Fibroblast of gingiva (primary cell): ENCODE measurements around the gene CENPT.

ENCODE experiments used
- DNase-seq: peaks from one replicate; pipeline ENCODE4 v3.0.0-alpha.2; 2011; ENCODE audit warnings: low read depth

CENPT gene, protein sequence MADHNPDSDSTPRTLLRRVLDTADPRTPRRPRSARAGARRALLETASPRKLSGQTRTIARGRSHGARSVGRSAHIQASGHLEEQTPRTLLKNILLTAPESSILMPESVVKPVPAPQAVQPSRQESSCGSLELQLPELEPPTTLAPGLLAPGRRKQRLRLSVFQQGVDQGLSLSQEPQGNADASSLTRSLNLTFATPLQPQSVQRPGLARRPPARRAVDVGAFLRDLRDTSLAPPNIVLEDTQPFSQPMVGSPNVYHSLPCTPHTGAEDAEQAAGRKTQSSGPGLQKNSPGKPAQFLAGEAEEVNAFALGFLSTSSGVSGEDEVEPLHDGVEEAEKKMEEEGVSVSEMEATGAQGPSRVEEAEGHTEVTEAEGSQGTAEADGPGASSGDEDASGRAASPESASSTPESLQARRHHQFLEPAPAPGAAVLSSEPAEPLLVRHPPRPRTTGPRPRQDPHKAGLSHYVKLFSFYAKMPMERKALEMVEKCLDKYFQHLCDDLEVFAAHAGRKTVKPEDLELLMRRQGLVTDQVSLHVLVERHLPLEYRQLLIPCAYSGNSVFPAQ

DNA sequence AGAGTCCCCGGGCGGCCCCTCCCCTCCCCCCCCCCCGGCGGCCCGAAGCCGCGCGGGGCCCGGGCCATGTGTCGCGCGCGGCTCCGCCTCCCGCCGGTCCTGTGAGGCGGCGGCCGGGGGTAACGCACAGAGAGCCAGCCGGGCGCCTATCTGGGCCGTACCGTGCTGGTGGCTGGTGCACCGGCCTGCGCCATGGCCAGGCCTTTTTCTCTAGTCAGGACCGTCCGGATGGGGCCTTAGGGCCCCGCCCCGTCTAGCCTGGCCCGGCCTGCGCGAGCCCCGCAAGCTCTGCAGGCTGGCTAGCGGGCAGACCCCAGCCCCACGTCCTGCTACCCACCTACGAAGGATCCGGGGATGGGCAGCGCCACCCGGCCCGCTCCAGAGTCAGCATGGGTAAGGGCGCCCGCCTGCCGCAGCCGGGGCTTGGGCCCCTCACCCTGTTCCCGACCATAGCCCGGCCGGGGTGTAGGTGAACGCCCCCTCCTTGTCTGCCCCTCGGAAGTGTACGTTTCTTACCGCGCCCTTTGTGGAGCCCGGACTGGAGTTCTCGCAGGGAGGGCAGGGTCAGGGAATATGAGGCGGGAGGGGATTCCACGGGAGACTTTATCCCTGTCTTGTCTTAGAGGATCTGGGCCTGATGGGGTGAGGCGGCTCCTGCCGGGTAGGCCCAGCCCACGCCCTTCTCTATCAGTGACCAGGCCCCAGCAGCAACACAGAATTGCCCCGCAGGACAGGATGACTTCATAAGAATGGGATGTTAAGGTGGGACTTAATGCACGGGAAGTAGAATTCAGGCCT is at the start of gene CENPT:
Gene CENPT, minus strand, starts transcription at position 630 of the 798 bp plus-strand sequence. CDS start 13,834 bp downstream, outside the sequence.
- peak; percentile 43 for DNase-seq

DNA sequence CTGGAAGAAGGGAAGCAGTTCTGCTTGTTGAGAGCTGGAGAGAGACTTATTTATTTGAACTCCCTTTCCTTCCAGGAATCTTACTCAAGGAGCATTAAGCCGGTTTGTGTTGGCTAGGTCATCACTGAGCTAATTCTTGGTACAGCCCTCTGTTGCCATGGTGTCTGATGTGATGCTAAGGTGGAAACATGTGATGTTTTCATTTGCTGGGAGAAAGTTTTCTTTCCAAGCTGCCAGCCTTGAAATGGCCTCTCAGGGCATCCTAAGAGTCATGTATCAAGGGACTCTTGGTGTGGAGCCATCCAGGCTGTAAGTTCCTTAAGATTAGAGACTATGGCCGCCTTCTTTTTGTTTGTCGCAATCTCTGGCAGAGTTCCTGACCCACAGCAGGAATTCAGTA is 49.7 kb upstream of the CENPT start:
- peak; percentile 51 for DNase-seq

DNA sequence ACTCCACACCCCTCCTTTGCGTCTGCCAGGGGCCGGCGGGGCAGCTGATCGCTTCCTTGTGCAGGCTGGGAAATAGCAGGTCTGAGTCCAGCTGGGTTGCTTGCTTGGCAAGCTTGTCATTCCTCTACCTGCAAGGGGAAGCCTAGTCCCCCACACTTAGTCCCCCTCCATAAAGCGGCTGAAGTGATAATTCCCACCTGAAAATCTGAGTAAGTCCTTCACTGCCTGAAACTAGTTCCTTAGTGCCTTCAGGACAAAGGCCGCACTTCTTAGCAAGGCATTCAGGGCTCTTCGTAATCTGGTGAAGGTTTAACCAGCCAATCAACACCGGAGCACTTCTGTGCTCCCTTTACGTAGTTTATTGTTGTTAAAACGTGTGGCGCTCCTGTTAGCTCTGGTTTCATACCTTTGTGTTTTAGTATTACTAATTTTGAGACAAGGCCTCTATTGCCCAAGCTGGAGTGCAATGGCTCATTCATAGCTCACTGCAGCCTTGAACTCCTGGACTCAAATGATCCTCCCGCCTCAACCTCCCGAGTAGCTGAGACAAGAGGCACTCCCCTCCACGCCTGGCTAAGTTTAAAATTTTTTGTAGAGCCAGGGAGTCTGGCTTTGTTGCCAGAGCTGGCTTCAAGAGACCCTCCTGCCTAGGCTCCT is 46.4 kb upstream of the CENPT start:
- DNase-seq, result no peak

DNA sequence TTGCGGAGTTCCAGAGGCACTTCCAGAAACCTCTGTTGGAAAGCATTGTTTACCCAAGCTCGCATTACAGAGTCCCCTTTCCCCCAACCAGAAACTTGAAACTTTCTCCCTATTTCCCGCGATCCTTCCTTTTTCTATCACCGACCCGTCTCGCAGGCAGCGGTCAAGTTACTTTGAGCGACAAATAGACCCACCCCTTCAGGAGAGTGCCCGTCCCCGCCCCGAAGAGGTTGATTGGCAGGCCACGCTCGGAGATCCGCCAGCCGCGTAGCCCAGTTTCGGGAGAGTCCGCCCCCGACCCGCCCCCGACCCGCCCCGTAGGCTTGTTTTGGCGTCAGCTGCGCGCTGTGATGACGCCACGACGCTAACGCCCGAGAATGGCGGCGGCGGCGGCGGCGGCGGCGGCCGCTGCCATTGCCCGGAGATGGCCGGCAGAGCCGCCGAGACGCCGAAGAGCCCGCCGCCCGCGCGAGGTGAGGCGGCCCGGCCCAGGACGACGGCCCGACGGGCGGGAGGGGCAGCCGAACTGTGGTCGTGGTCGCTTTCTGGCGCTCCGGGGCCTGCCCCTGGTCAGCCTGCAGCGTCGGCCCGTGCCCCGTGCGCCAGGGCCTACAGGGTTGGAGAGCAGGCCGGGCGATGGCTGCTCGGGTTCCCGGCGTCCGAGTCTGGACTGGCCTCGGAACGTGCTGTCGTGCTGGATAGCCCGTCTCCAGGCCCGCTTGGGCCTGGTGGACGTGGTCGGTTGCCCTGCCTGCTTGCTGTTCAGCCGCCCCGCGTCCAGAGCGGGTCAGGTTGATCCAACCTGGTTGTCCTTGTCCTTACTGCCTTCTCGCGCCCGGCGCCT is 45.6 kb upstream of the CENPT start, which contains the start of gene PSKH1:
Gene PSKH1, plus strand, starts transcription at position 356 of the 844 bp plus-strand sequence. CDS start 15,496 bp downstream, outside the sequence.
- DNase-seq, result peak; percentile 92

DNA sequence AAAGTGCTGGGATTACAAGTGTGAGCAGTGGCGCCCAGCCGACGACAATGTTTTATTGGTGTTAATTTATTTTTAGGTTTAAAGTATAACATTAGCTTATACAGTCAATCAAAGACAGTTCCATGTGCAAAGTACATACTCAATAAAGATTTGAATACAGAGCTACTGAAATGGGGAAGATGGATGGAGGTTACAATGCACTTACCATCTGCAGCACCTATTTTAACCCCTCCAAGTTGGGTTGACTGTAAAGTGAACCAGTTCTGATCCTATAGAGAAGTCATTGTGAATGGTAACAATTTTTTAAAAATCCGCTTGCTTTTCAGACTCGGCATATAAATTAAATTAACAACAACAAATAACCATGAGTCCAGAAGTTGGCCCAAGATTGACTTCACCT is 44.9 kb upstream of the CENPT start:
- DNase-seq, result no peak

DNA sequence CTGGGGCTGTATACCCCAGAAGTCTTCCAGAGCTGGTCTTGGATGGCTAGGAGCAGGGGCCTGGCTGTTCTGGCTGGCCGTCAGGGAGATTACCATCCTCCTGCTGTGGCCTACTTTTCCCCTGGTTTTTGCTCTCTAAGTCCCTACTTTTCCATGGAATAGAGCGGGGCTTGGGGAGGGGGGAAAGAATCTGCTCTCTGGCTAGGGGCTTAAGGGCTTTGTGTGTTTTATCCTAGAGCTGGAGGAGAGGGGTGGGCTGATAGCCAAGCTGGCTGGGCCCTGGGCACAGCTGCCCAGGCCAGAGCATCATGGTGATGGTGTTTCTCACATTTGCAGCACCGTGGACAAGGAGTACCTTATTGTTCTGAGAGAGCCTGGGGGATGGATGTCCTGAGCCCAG is 40.8 kb upstream of the CENPT start:
- DNase-seq, result no peak

DNA sequence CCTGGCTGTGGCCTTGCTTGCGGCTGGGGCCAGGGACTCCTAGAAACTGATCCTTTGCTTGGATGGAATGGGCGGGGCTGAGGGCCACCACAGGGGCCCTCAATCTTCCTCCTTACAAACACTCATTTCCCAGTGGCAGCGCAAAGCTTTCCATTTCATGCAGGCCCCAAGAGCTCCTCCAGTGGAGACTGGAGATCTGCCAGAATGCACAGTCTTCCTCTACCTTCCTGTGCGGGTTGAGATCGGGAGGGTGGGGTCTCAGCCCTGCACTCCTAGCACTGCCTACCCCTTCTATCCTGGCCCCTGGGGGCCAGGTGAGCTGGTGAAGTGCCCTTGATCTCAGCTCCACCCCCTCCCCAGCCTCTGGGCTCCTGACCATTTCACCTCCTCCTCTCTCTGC is 38.9 kb upstream of the CENPT start:
- DNase-seq, result no peak

DNA sequence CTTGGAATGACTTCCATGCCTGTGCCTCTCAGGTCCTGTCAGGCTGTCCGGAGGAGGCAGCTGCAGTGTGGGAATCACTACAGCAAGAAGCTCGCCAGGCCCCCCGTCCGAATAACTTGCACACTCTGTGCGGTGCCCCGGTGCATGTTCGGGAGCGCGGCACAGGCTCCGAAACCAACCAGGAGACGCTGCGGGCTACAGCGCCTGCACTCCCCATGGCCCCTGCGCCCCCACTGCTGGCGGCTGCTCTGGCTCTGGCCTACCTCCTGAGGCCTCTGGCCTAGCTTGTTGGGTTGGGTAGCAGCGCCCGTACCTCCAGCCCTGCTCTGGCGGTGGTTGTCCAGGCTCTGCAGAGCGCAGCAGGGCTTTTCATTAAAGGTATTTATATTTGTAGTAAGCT is 38.5 kb upstream of the CENPT start:
- no peak for DNase-seq

DNA sequence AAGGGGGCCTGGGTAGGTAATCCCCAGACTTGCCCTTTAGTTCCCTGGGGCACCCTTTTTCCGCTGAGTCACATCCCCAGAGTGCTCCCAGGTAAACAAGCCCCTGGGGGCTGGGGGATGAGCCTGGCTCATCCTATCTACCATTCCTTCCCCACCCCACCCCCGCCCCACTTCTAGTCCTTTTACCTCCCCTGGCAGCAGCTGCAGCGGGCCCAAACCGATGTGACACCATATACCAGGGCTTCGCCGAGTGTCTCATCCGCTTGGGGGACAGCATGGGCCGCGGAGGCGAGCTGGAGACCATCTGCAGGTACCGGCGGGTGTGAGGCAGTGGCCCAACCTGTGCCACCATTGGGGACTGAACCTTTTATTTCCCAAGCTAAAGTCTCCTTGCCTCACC is 38.1 kb upstream of the CENPT start:
- DNase-seq, result no peak

DNA sequence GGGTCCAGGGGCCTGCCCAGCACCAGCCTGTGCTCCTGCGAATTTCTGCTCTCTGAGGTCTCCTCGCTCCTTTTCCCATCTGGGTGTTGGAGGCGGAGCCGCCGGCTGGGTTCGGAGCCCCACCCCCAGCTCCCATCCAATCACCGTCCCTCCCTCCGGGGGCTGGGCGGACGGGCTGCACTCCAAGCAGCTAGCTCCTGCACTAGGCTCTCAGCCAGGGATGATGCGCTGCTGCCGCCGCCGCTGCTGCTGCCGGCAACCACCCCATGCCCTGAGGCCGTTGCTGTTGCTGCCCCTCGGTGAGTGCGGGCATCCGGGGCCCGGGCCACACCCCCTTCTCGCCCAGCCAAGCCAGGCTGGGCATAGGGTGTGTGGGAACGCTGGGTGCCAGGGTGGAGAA is 37.2 kb upstream of the CENPT start, which contains the start of gene NRN1L:
Gene NRN1L, plus strand, starts transcription at position 202 of the 400 bp plus-strand sequence. Its CDS starts 19 bp downstream, at position 221.
- peak; percentile 88 for DNase-seq

DNA sequence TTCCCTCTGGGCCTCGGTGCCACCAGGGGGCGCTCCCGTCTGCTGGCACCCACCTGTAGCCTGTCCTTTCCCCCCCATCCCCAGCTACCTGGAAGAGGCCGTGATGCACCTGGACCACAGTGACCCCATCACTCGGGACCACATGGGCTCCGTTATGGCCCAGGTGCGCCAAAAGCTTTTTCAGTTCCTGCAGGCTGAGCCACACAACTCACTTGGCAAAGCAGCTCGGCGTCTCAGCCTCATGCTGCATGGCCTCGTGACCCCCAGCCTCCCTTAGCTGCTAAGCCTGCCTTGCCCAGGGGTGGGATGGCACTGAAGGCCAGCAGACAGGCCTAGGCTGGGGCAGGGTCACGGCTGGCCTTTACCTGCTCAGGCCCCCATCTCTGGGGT is 36.4 kb upstream of the CENPT start:
- DNase-seq, result peak; percentile 26

DNA sequence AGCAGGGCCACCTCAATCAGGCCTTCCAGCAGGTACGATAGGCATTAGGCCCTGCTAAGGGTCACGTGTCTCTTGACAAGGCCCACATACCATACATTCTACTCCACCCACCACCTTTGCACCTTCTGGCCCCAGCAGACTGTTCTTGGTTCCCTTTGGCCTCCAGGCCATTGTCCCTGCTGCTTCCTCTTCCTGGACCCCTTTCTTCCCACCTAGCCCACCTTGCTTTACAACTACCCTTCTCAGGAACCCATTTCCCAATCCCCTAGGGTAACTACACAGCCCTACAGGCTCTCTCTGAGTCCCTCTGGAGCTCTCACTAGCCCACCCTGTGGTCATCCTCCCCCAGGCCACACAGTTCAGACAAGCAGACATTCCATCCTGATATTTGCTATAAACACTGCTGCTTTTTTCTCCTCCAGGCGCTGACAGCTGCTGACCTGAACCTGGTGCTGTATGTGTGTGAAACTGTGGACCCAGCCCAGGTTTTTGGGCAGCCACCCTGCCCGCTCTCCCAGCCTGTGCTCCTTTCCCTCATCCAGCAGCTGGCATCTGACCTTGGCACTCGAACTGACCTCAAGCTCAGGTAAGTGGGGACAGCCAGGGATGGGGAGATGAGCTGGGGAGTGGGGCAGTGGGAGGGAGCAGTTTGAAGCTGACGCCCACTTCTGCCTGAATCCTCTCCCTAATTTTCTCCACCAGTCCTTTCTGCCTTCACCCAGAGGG is 35.8 kb upstream of the CENPT start:
- DNase-seq, result no peak

DNA sequence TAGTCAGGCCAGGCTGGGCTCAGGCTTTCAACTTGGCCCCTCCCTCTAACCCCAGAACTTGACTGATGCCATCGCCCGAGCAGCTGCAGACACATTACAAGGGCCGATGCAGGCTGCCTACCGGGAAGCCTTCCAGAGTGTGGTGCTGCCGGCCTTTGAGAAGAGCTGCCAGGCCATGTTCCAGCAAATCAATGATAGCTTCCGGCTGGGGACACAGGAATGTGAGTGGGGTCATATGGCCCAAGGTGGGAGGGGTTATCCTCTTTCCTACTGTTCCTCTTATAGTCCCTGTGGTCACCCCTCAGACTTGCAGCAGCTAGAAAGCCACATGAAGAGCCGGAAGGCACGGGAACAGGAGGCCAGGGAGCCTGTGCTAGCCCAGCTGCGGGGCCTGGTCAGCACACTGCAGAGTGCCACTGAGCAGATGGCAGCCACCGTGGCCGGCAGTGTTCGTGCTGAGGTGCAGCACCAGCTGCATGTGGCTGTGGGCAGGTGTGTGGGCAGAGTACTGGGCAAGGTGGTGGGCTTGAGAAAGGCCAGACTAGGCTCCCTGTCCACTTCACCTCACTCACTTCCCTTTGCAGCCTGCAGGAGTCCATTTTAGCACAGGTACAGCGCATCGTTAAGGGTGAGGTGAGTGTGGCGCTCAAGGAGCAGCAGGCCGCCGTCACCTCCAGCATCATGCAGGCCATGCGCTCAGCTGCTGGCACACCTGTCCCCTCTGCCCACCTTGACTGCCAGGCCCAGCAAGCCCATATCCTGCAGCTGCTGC is 35.1 kb upstream of the CENPT start:
- DNase-seq, result no peak

DNA sequence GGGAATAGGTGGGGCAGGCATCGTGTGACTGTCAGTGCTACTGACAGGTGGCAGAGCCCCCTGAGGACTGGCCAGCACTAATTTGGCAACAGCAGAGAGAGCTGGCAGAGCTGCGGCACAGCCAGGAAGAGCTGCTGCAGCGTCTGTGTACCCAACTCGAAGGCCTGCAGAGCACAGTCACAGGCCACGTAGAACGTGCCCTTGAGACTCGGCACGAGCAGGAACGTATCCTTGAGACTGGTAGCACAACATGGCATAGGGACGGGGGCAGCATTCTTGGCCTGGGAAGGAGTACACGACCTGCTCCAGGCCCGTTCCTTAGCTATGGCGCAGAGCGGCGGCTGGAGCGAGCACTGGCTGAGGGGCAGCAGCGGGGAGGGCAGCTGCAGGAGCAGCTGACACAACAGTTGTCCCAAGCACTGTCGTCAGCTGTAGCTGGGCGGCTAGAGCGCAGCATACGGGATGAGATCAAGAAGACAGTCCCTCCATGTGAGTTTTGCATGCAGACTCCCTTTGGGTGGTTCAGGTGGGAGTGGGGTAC is 34.2 kb upstream of the CENPT start:
- DNase-seq, result no peak

DNA sequence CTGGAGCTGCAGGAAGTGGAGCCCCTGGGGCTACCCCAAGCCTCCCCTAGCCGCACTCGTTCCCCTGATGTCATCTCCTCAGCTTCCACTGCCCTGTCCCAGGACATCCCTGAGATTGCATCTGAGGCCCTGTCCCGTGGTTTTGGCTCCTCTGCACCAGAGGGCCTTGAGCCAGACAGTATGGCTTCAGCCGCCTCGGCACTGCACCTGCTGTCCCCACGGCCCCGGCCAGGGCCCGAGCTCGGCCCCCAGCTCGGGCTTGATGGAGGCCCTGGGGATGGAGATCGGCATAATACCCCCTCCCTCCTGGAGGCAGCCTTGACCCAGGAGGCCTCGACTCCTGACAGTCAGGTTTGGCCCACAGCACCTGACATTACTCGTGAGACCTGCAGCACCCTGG is 33.1 kb upstream of the CENPT start:
- DNase-seq, result no peak

DNA sequence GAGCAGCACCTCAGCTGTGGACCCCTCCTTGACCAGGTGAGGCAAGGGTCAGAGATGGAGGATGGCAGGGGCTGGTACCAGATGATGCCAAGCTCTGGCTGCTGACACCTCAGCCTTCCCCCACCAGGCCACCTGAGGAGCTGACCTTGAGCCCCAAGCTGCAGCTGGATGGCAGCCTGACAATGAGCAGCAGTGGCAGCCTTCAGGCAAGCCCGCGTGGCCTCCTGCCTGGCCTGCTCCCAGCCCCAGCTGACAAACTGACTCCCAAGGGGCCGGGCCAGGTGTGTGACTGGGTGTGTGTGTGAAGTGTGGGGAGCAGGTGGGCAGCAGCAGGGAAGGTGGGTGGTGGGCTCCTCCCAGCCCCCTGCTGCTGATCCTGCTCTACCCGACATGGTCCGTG is 32.4 kb upstream of the CENPT start:
- no peak for DNase-seq

DNA sequence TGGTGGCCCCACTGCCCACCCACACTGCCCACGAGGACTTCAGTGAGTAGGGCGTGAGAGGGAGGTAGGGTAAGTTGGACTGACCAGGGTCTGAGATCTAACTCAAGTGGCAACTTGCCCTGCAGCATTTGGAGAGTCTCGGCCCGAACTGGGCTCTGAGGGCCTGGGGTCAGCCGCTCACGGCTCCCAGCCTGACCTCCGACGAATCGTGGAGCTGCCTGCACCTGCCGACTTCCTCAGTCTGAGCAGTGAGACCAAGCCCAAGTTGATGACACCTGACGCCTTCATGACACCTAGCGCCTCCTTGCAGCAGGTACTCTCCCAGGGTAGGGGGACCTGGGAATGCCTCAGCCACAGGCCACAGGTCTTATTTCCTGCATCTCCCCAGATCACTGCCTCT is 32.0 kb upstream of the CENPT start:
- DNase-seq, result no peak

DNA sequence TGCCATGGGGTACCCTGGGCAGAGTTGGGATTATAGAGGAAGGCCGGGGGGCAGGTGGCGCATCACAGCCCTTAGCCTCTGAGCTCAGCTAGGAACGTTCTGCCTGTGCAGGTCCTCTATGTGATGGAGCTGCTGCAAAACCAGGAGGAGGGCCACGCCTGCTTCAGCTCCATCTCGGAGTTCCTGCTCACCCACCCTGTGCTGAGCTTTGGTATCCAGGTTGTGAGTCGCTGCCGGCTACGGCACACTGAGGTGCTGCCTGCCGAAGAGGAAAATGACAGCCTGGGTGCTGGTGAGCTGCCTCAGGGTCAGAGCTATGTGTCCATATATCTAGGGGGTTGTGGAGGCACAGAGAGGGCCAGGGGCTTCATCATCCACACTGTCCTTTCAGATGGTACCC is 31.4 kb upstream of the CENPT start:
- no peak for DNase-seq

DNA sequence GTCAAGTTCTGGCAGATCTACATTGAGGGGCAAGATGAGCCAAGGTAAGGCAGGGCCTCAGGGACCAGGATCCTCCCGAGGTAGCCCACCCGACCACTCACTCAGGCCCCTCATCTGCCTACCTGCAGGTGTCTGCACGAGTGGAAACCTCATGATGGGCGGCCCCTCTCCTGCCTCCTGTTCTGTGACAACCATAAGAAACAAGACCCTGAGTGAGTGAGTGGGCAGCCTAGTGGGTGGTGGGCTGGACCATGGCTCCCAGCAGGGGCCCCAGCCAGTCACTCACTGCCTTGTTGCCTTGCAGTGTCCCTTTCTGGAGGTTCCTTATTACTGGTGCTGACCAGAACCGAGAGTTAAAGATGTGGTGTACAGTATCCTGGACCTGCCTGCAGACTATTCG is 30.7 kb upstream of the CENPT start:
- no peak for DNase-seq

DNA sequence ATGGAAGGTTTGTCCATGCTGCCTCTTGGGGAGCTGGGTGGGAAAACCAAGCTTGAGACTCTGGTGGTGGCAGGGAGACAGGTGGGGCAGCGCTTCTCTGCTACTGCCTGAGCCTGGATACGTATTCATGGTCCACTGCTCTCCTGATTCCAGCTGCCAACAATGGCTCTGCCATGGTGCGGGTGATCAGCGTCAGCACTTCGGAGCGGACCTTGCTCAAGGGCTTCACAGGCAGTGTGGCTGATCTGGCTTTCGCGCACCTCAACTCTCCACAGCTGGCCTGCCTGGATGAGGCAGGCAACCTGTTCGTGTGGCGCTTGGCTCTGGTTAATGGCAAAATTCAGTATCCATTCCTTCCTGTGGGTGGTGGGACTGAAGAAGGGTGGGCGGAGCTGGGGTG is 29.6 kb upstream of the CENPT start:
- no peak for DNase-seq
